BJ (cell line): Measurements from ENCODE around the gene TRAK1. TPM values are rescaled to one million over a fixed set of nuclear protein-coding genes. Genes with fewer than 3 reads are reported as not detected.

Experiments
- CTCF ChIA-PET: fragments of 350-600 bp; formaldehyde crosslinking; extraction: SDS; loops from one replicate; lab custom pipeline; 2021; ENCODE audit warnings: antibody characterized with exemption, inconsistent platforms; lab: Yijun Ruan, JAX
- POLR2A ChIA-PET: fragments of 300-600 bp; sonication (Branson Sonifier 250); formaldehyde crosslinking; extraction: SDS; loops from one replicate; lab custom pipeline; 2021; ENCODE audit warnings: antibody characterized with exemption; lab: Charles Lee
- DNase-seq: peaks from one replicate; pipeline ENCODE4 v3.0.0-alpha.2; 2011; ENCODE audit warnings: low read depth
- H3K27me3 ChIP-seq: 2 replicates; pipeline ENCODE4 v1.6.0; 2011; ENCODE audit warnings: low read length; ENCODE audit not compliant: control insufficient read depth, insufficient read depth
- H3K36me3 ChIP-seq: 2 replicates; pipeline ENCODE4 v1.5.1; 2011; ENCODE audit warnings: low read length; ENCODE audit not compliant: control insufficient read depth, insufficient read depth
- H3K4me3 ChIP-seq: 2 replicates; pipeline ENCODE4 v1.5.1; 2011; ENCODE audit warnings: low read depth, mild to moderate bottlenecking, control low read depth, low read length
- CTCF ChIP-seq: IDR thresholded peaks from 2 replicates; pipeline ENCODE4 v1.5.1; 2011; ENCODE audit warnings: low read depth, mild to moderate bottlenecking, control low read depth, inconsistent platforms, low read length, moderate library complexity; ENCODE audit not compliant: insufficient read depth
- polyA plus RNA-seq: library from polyadenylated mRNA; depleted of rRNA; stranded (reverse); fragments of >200 nt; gene quantifications from 2 replicates; pipeline ENCODE4 v1.2.3, GENCODE V29; 2011

TRAK1 gene
- polyA plus RNA-seq, 1 experiment, result 36.3 TPM

- H3K4me3 ChIP-seq, result no peak overlapping the region
- ChIA-PET POLR2A (no interaction called here), CTCF (no interaction called here)
- DNase-seq, result no peak
- no peak for TF ChIP-seq CTCF
- H3K36me3 ChIP-seq, result no peaks in the 10 kb centered on the region
- no peaks in the 10 kb centered on the region for H3K27me3 ChIP-seq
Measured at GRCh38 chr3:42162462-42162861, 71.3 kb downstream of the TRAK1 start.

GRCh38 chr3:42163622-42164244 is 72.6 kb downstream of the TRAK1 start:
- Histone ChIP-seq H3K36me3 (no peaks in the 10 kb centered on the region), H3K4me3 (no peak overlapping the region), H3K27me3 (no peaks in the 10 kb centered on the region)
- POLR2A ChIA-PET, result no interaction called here
- no peak for TF ChIP-seq CTCF
- no peak for DNase-seq
- CTCF ChIA-PET, result no interaction called here

GRCh38 chr3:42164656-42165055 is 73.5 kb downstream of the TRAK1 start:
- Histone ChIP-seq H3K36me3 (no peaks in the 10 kb centered on the region), H3K4me3 (no peak overlapping the region), H3K27me3 (no peaks in the 10 kb centered on the region)
- no peak for DNase-seq
- ChIA-PET CTCF (no interaction called here), POLR2A (no interaction called here)
- TF ChIP-seq CTCF, result no peak

GRCh38 chr3:42165211-42165610 is 74.1 kb downstream of the TRAK1 start:
- Histone ChIP-seq H3K4me3 (no peak overlapping the region), H3K27me3 (no peaks in the 10 kb centered on the region), H3K36me3 (no peaks in the 10 kb centered on the region)
- no peak for DNase-seq
- CTCF ChIA-PET, result no interaction called here
- TF ChIP-seq CTCF, result no peak
- POLR2A ChIA-PET, result no interaction called here

GRCh38 chr3:42166214-42166613 is 75.1 kb downstream of the TRAK1 start:
- Histone ChIP-seq H3K4me3 (no peak overlapping the region), H3K36me3 (no peaks in the 10 kb centered on the region), H3K27me3 (no peaks in the 10 kb centered on the region)
- no peak for TF ChIP-seq CTCF
- POLR2A ChIA-PET, result no interaction called here
- CTCF ChIA-PET, result interaction anchor here (1.2 kb wide), 1 partner anchor 25 kb away, joined by 4 read pairs; no protein-coding TSS in a partner anchor
- DNase-seq, result no peak
